Endothelial cell of umbilical vein (primary cell): ENCODE results near the gene OSBPL10. TPM values are rescaled to one million over a fixed set of nuclear protein-coding genes. Genes with fewer than 3 reads are reported as not detected.

Experiments used
- BruUV-seq: library from RNA; stranded (reverse); fragments of 400-500 nt; replicated peaks from 2 replicates; lab custom pipeline; 2021; lab: Mats Ljungman, UMichigan
- CTCF ChIA-PET: fragments of 300-600, 350-600 bp; sonication (Branson Sonifier 250); formaldehyde crosslinking; loops from one replicate; lab custom pipeline; 2021; ENCODE audit warnings: antibody characterized with exemption, inconsistent platforms; lab: Charles Lee
- POLR2A ChIA-PET: fragments of 300-600, 350-600 bp; sonication (Branson Sonifier 250); formaldehyde crosslinking; loops from one replicate; lab custom pipeline; 2021; ENCODE audit warnings: antibody characterized with exemption, inconsistent platforms; lab: Charles Lee
- DNase-seq: peaks from one replicate; pipeline ENCODE4 v3.0.0-alpha.2; 2011; ENCODE audit warnings: low read depth, low spot score
- FAIRE-seq: peaks from 2 replicates; lab custom pipeline; 2011; peaks lifted over from hg19 to GRCh38; lab: Jason Lieb, UNC
- H2AFZ ChIP-seq: 2 replicates; pipeline ENCODE4 v1.6.0; 2012; ENCODE audit warnings: low read depth, low read length, control low read depth, inconsistent platforms
- H3K27ac ChIP-seq: 2 replicates; pipeline ENCODE4 v1.5.1; 2011; ENCODE audit warnings: low read depth, mild to moderate bottlenecking, control low read depth, low read length, moderate library complexity; ENCODE audit not compliant: insufficient read depth
- H3K27me3 ChIP-seq, 2 experiments: 2 replicates each; pipeline versions ENCODE4 v1.6.0 to v1.6.1; 2011; ENCODE audit warnings: low read length in 2 of 2, mixed read lengths in 1 of 2; ENCODE audit not compliant: control insufficient read depth in 2 of 2, insufficient read depth in 2 of 2
- H3K36me3 ChIP-seq, 2 experiments: 2 replicates in 1 of 2; 3 replicates in 1 of 2; pipeline ENCODE4 v1.5.1; 2011; ENCODE audit warnings: low read length in 2 of 2, mild to moderate bottlenecking in 1 of 2, moderate library complexity in 1 of 2; ENCODE audit not compliant: control insufficient read depth in 2 of 2, insufficient read depth in 2 of 2; ENCODE audit errors: extremely low read depth in 1 of 2
- H3K4me1 ChIP-seq: 3 replicates; pipeline ENCODE4 v1.5.1; 2011; ENCODE audit warnings: mild to moderate bottlenecking, low read length; ENCODE audit not compliant: control insufficient read depth, insufficient read depth; ENCODE audit errors: extremely low read depth
- H3K4me2 ChIP-seq: 2 replicates; pipeline ENCODE4 v1.6.1; 2011; ENCODE audit warnings: low read length, control low read depth, mixed read lengths; ENCODE audit not compliant: insufficient read depth
- H3K4me3 ChIP-seq, 3 experiments: fragments of 200-600 bp in 1 of 3; sonication (generic), shearing (Covaris generic) in 1 of 3; replicated peaks in 1 of 3; 2 replicates each; pipeline ENCODE4 v1.5.1; 2011 to 2016; ENCODE audit warnings: control low read depth in 3 of 3, low read length in 3 of 3, mild to moderate bottlenecking in 2 of 3, inconsistent platforms in 1 of 3, low read depth in 1 of 3, moderate library complexity in 1 of 3; ENCODE audit not compliant: insufficient read depth in 1 of 3
- H3K79me2 ChIP-seq: 2 replicates; pipeline ENCODE4 v1.6.0; 2012; ENCODE audit warnings: low read length, inconsistent platforms; ENCODE audit not compliant: control insufficient read depth, insufficient read depth
- H3K9ac ChIP-seq: replicated peaks from 2 replicates; pipeline ENCODE3; 2011; ENCODE audit warnings: low read length, control low read depth; ENCODE audit not compliant: insufficient read depth; ENCODE audit errors: extremely low read depth
- H3K9me1 ChIP-seq: replicated peaks from 3 replicates; pipeline ENCODE4 v1.6.0; 2011; ENCODE audit warnings: mild to moderate bottlenecking, low read length; ENCODE audit not compliant: control insufficient read depth, insufficient read depth; ENCODE audit errors: extremely low read depth
- H3K9me3 ChIP-seq: replicated peaks from 2 replicates; pipeline ENCODE4 v1.5.1; 2012; ENCODE audit warnings: low read length, inconsistent platforms; ENCODE audit not compliant: control insufficient read depth, insufficient read depth
- H4K20me1 ChIP-seq: replicated peaks from 2 replicates; pipeline ENCODE3; 2011; ENCODE audit warnings: mild to moderate bottlenecking, low read length; ENCODE audit not compliant: control insufficient read depth, insufficient read depth; ENCODE audit errors: extremely low read depth
- EZH2 ChIP-seq: IDR thresholded peaks from 2 replicates; pipeline ENCODE4 v1.6.1; 2012; ENCODE audit warnings: borderline replicate concordance, low read depth, mild to moderate bottlenecking, moderate library complexity, low read length, inconsistent platforms; ENCODE audit not compliant: severe bottlenecking
- FOS ChIP-seq: IDR thresholded peaks from 2 replicates; pipeline ENCODE4 v1.6.1; 2011; ENCODE audit warnings: mild to moderate bottlenecking, low read length, moderate library complexity, borderline replicate concordance; ENCODE audit not compliant: insufficient read depth
- GATA2 ChIP-seq: IDR thresholded peaks from 2 replicates; pipeline ENCODE4 v1.7.0; 2011; ENCODE audit warnings: low read depth, mild to moderate bottlenecking, moderate library complexity, mixed read lengths, low read length; ENCODE audit not compliant: insufficient read length, insufficient read depth
- JUN ChIP-seq: IDR thresholded peaks from 2 replicates; pipeline ENCODE4 v1.6.1; 2011; ENCODE audit warnings: borderline replicate concordance, low read depth; ENCODE audit not compliant: insufficient read length, insufficient read depth
- MYC ChIP-seq: IDR thresholded peaks from one replicate; pipeline ENCODE4 v1.6.1; 2011; ENCODE audit warnings: mild to moderate bottlenecking, low read depth, low read length
- POLR2A ChIP-seq: IDR thresholded peaks from 2 replicates; pipeline ENCODE4 v1.6.1; 2012; ENCODE audit warnings: low read depth, mild to moderate bottlenecking, control low read depth, low read length
- POLR2AphosphoS5 ChIP-seq: IDR thresholded peaks from 2 replicates; pipeline ENCODE4 v1.6.1; 2012; ENCODE audit warnings: low read depth, mild to moderate bottlenecking, control low read depth, low read length, moderate library complexity; ENCODE audit not compliant: insufficient read depth
- dilution Hi-C: fragments of 300-500 bp; cut with MboI; formaldehyde crosslinking; loops from one replicate; pipeline ENCODE4 v1.15.0; 2019; ENCODE audit warnings: low sequenced_read_pairs; ENCODE audit not compliant: extremely low pct_ligation_motif_present
- intact Hi-C: fragments of 100-400 bp; cut with micrococcal nuclease; formaldehyde crosslinking; loops from one replicate; pipeline ENCODE4 v1.10.0; 2022
- polyA plus RNA-seq, 4 experiments: library from polyadenylated mRNA; depleted of rRNA in 3 of 4; stranded (reverse) in 3 of 4; unstranded in 1 of 4; fragments of >200 nt; gene quantifications; 2 replicates each; pipeline versions ENCODE4 v1.2.1 to v1.2.3, GENCODE V29; 2011 to 2012; ENCODE audit warnings: missing spikeins in 1 of 4
- total RNA-seq: library from RNA; stranded (reverse); gene quantifications from 2 replicates; pipeline ENCODE4 v1.2.3, GENCODE V29; 2021
- TF ChIP-seq, protein P1 (sequence below): IDR thresholded peaks from 2 replicates; pipeline ENCODE4 v1.6.1; 2011; ENCODE audit not compliant: insufficient read depth, insufficient read length
- TF ChIP-seq, protein P2 (sequence below), 2 donors: IDR thresholded peaks; 1 replicate in 1 of 2; 2 replicates in 1 of 2; pipeline ENCODE4 v1.5.1; 2011; ENCODE audit warnings: low read length in 2 of 2, mild to moderate bottlenecking in 2 of 2, moderate library complexity in 2 of 2, control low read depth in 1 of 2, inconsistent platforms in 1 of 2, low read depth in 1 of 2; ENCODE audit not compliant: insufficient read depth in 1 of 2; ENCODE audit errors: extremely low read depth in 1 of 2

Gene OSBPL10
- total and polyA plus RNA-seq, 2 donors (not counting 3 experiments of a cell fraction or from before 2014, with no cell fraction given), result 10.8 to 47.6 TPM

DNA sequence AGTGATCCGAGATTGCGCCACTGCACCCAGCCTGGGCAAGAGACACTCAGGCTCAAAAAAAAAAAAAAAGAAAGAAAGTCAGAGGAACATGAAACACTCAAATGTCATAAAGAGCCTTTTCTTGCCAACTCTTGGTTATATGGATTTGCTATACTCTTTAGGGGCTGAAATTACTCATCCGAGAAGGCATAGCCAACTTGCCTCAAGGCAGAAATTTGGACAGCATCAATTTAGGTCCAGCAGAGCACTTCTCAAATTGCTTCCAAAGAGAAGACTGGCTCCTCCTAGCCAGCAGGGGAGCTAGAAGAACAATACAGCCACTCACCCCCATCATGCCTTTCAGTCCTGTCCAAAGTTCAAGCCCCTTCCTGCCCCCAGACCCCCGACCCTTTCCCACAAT, 43.8 kb downstream of the OSBPL10 start:
- Histone ChIP-seq H3K4me1 (peaks cover 12% of the 10 kb centered on the region), H3K9ac (no peak overlapping the region), H3K9me3 (no peaks in the 10 kb centered on the region), H2AFZ (no peak overlapping the region), H3K27ac (no peak overlapping the region), H3K4me3 (no peak overlapping the region), H3K9me1 (no peaks in the 10 kb centered on the region), H3K27me3 (no peaks in the 10 kb centered on the region), H3K36me3 (no peaks in the 10 kb centered on the region), H4K20me1 (no peaks in the 10 kb centered on the region), H3K79me2 (peaks cover 5% of the 10 kb centered on the region), H3K4me2 (no peak overlapping the region)
- FAIRE-seq, result no peak
- no peak for DNase-seq
- POLR2A ChIA-PET, result no interaction called here
- no TSS peak for BruUV-seq
- dilution Hi-C loops, result no loop called here
- TF ChIP-seq JUN, result no peak
- TF ChIP-seq MYC, result no peak
- no peak for TF ChIP-seq FOS
- TF ChIP-seq EZH2, result no peak
- TF ChIP-seq, protein P1, sequence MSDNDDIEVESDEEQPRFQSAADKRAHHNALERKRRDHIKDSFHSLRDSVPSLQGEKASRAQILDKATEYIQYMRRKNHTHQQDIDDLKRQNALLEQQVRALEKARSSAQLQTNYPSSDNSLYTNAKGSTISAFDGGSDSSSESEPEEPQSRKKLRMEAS, result no peak
- TF ChIP-seq POLR2AphosphoS5, result no peak
- TF ChIP-seq POLR2A, result no peak
- TF ChIP-seq GATA2, result no peak
- TF ChIP-seq, protein P2, sequence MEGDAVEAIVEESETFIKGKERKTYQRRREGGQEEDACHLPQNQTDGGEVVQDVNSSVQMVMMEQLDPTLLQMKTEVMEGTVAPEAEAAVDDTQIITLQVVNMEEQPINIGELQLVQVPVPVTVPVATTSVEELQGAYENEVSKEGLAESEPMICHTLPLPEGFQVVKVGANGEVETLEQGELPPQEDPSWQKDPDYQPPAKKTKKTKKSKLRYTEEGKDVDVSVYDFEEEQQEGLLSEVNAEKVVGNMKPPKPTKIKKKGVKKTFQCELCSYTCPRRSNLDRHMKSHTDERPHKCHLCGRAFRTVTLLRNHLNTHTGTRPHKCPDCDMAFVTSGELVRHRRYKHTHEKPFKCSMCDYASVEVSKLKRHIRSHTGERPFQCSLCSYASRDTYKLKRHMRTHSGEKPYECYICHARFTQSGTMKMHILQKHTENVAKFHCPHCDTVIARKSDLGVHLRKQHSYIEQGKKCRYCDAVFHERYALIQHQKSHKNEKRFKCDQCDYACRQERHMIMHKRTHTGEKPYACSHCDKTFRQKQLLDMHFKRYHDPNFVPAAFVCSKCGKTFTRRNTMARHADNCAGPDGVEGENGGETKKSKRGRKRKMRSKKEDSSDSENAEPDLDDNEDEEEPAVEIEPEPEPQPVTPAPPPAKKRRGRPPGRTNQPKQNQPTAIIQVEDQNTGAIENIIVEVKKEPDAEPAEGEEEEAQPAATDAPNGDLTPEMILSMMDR (IDR thresholded peaks at IDR 0.05; ENCODE audit: extremely low read depth in 1 of 2, insufficient read depth in 1 of 2, low read depth in 1 of 2, low read length in 2 of 2), result no peak
- intact Hi-C loops, result no loop called here
- CTCF ChIA-PET, result no interaction called here
